Heart right ventricle (tissue), 16 donors: ENCODE results near the gene DYNC1H1. TPM values are rescaled to one million over a fixed set of nuclear protein-coding genes. Genes with fewer than 3 reads are reported as not detected.

Experiments
- ATAC-seq, 8 donors: fragments of 200-7000 bp; cut with Tn5 transposase; one replicate each; pipeline ENCODE4 v1.9.1; 2020; ENCODE audit warnings: mild to moderate bottlenecking in 8 of 8, moderate library complexity in 8 of 8, moderate number of reproducible peaks in 1 of 8
- DNase-seq, 2 donors: peaks; one replicate each; pipeline ENCODE4 v3.0.0-alpha.2; 2020
- H3K27ac ChIP-seq, 10 donors: fragments of 200-600 bp; sonication (generic) in 2 of 10; one replicate each; pipeline versions ENCODE4 v1.5.0 to v1.8.0; 2020 to 2022; ENCODE audit warnings: mild to moderate bottlenecking in 3 of 10
- H3K27me3 ChIP-seq, 7 donors: fragments of 200-600 bp; one replicate each; pipeline ENCODE4 v1.8.0; 2021 to 2022; ENCODE audit warnings: mild to moderate bottlenecking in 2 of 7
- H3K36me3 ChIP-seq, 9 donors: fragments of 200-600 bp; sonication (generic) in 1 of 9; one replicate each; pipeline versions ENCODE4 v1.5.0 to v1.8.0; 2020 to 2022; ENCODE audit warnings: mild to moderate bottlenecking in 2 of 9
- H3K4me1 ChIP-seq, 9 donors: fragments of 200-600 bp; sonication (generic) in 1 of 9; one replicate each; pipeline versions ENCODE4 v1.5.0 to v1.8.0; 2020 to 2022; ENCODE audit warnings: mild to moderate bottlenecking in 4 of 9
- H3K4me3 ChIP-seq, 10 donors: fragments of 200-600 bp; sonication (generic) in 2 of 10; one replicate each; pipeline versions ENCODE4 v1.5.0 to v1.8.0; 2020 to 2022; ENCODE audit warnings: mild to moderate bottlenecking in 7 of 10, moderate library complexity in 2 of 10
- H3K9me3 ChIP-seq, 11 donors: fragments of 200-600 bp in 10 of 11; sonication (generic) in 2 of 11; one replicate each; pipeline versions ENCODE4 v1.5.0 to v1.8.0; 2013 to 2022; ENCODE audit warnings: mild to moderate bottlenecking in 2 of 11, control low read depth in 1 of 11, moderate library complexity in 1 of 11
- CTCF ChIP-seq, 9 donors: fragments of 200-600 bp; sonication (generic) in 2 of 9; IDR thresholded peaks; one replicate each; pipeline versions ENCODE4 v1.5.0 to v1.8.0; 2021 to 2022; ENCODE audit warnings: antibody characterized with exemption in 9 of 9, mild to moderate bottlenecking in 5 of 9, moderate library complexity in 1 of 9
- WGBS, 2 donors: extraction: QIAGEN DNeasy Blood & Tissue Kit; methylation state at CpG; one replicate each; pipeline ENCODE4 v1.1.7; 2013; ENCODE audit warnings: inconsistent platforms in 1 of 2; 5-methylcytosine and 5-hydroxymethylcytosine counted together
- intact Hi-C, 10 donors: fragments of 100-400 bp; cut with DNase I; formaldehyde crosslinking; loops; one replicate each; pipeline versions ENCODE4 v1.11.1 to v1.14.2; 2022
- polyA plus RNA-seq, 2 donors: library from polyadenylated mRNA; stranded (reverse); fragments of 200-250 nt; gene quantifications; one replicate each; pipeline ENCODE4 v1.2.3, GENCODE V29; 2013
- total RNA-seq, 10 donors: library from RNA; stranded (reverse); fragmentation: NEBNext Ultra II Directional in 3 of 10; extraction: Animal tissue kit (Norgen Biotek cat#: 25700) in 3 of 10; gene quantifications; one replicate each; pipeline versions ENCODE4 v1.2.1 to v1.2.4, GENCODE V29; 2021 to 2023
- donor health status: Arrhythmogenic right ventricular cardiomyopathy.
- donor health status: ischemic (EF 13 %, LVEDD 7.1; RV severe dilation, severe dysfunction).
- donor health status: healthy with polysubstance abuse.
- donor health status: DM: no; HTN: yes; CAD: no.
- donor health status: DM: no; HTN: no; CAD: no.
- donor health status: ischemic (EF 25% LVEDD 6.9; RV normal size, moderate dysfunction).
- donor health status: ischemic (EF 25% LVEDD 5.7; RV mildly dilated, moderate dysfunction).
- donor health status: healthy.
- donor health status: DM: yes; HTN: yes; CAD: no.
- donor health status: Ischemic cardiomyopathy.
- donor health status: ischemic (EF 35%, LVEDD 5.7; RV mildly dilated, moderate dysfunction).
- donor health status: nonischemic (EF 11% LVEDD 7.7; RV severe dilation, severe dysfunction).
- donor health status: DM: yes; HTN: yes; CAD: no.
- donor health status: PGD.
- donor health status: ischemic (EF 29% LVEDD 5.4; RV normal size, mild dysfunction).
- donor health status: nonischemic (EF 23%, LVEDD 6.1; RV moderate dilation, normal function).

DYNC1H1 gene
- total and polyA plus RNA-seq, 12 donors, result 173 to 777 (median 618) TPM

GRCh38 chr14:101965181-101965544 is 790 bp downstream of the DYNC1H1 start:
- Histone ChIP-seq H3K4me1 (peaks cover 6 to 78% (median 56%) of the 10 kb centered on the region in 9 donors), H3K27ac (peak overlapping the region; percentile 91 to 98 (median 97)), H3K9me3 (no peaks in the 10 kb centered on the region), H3K4me3 (peak overlapping the region; percentile 83 to 100 (median 99)), H3K36me3 (peaks cover 0 to 19% (median 0%) of the 10 kb centered on the region in 9 donors), H3K27me3 (no peaks in the 10 kb centered on the region)
- WGBS, 2 donors, result 0% methylated on average over 26 to 28 of the region's 28 CpGs
- DNase-seq (peak; percentile 68 to 69), ATAC-seq (peak; percentile 32 to 72 (median 46))
- TF ChIP-seq CTCF (IDR thresholded peaks at IDR 0.05), result no peak
- intact Hi-C loops, result loop anchor here in 4 of 10 donors (2.0 to 10.0 kb wide), 4 partner anchors 122 to 350 kb away; partner anchors contain the start of genes ZNF839 (in 2 of the 4) and HSP90AA1 (in 1 of the 4)

- TF ChIP-seq CTCF (IDR thresholded peaks at IDR 0.05), result no peak
- intact Hi-C loops, result loop anchor here in 4 of 10 donors (2.0 to 10.0 kb wide), 4 partner anchors 121 to 349 kb away; partner anchors contain the start of genes ZNF839 (in 2 of the 4) and HSP90AA1 (in 1 of the 4)
- WGBS, 2 donors, result 29 to 31% methylated on average over 5 of the region's 5 CpGs
Observed at GRCh38 chr14:101965770-101966722, 1.7 kb downstream of the DYNC1H1 start.

GRCh38 chr14:101966742-101967141 is 2.4 kb downstream of the DYNC1H1 start:
- DNase-seq, result no peak
- no peaks in the 10 kb centered on the region for H3K9me3 ChIP-seq
- ATAC-seq, result no peak
- peaks cover 0 to 19% (median 0%) of the 10 kb centered on the region in 9 donors for H3K36me3 ChIP-seq
- H3K4me1 ChIP-seq, result peaks cover 10 to 85% (median 67%) of the 10 kb centered on the region in 9 donors
- H3K27ac ChIP-seq, result peak overlapping the region in 6 of 10 donors; percentile 10 to 97 (median 68)
- TF ChIP-seq CTCF (IDR thresholded peaks at IDR 0.05), result no peak
- WGBS, 2 donors, result 61 to 65% methylated on average over 2 of the region's 2 CpGs
- no peaks in the 10 kb centered on the region for H3K27me3 ChIP-seq
- peak overlapping the region in 3 of 10 donors; percentile 98 to 99 (median 99) for H3K4me3 ChIP-seq
- intact Hi-C loops, result loop anchor here in 4 of 10 donors (10.0 kb wide), 3 partner anchors 192 to 348 kb away; partner anchors contain the start of gene ZNF839 (in 2 of the 4)

More at GRCh38 chr14:101965770-101966722, 1.7 kb downstream of the DYNC1H1 start:
- ATAC-seq (no peak), DNase-seq (no peak)
- H3K4me3 ChIP-seq, result peak overlapping the region; percentile 83 to 100 (median 99)
- H3K27ac ChIP-seq, result peak overlapping the region in 9 of 10 donors; percentile 94 to 98 (median 97)
- H3K27me3 ChIP-seq, result no peaks in the 10 kb centered on the region
- no peaks in the 10 kb centered on the region for H3K9me3 ChIP-seq
- peaks cover 8 to 83% (median 63%) of the 10 kb centered on the region in 9 donors for H3K4me1 ChIP-seq
- peaks cover 0 to 19% (median 0%) of the 10 kb centered on the region in 9 donors for H3K36me3 ChIP-seq

DNA sequence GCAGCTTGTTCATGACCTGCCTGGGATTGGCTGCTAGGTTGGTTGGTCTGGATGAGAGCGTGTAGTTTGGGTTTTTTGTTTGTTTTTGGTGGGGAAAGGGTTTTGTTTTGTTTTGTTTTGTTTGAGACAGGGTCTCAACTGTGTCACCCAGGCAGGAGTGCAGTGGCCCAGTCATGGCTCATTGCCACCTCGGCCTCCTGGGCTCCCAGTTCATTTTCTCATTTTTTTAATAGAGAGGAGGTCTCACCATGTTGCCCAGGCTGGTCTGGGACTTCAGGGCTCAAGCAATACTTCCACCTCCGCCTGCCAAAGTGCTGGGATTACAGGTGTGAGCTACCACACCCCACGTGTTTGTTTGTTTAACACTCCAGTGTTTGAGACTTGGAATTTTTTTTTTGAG is 3.8 kb downstream of the DYNC1H1 start:
- no peak for DNase-seq
- Histone ChIP-seq H3K9me3 (no peaks in the 10 kb centered on the region), H3K36me3 (peaks cover 0 to 19% (median 0%) of the 10 kb centered on the region in 9 donors), H3K27ac (peak overlapping the region in 2 of 10 donors; percentile 22 to 97), H3K27me3 (no peaks in the 10 kb centered on the region), H3K4me3 (no peak overlapping the region), H3K4me1 (peaks cover 9 to 85% (median 67%) of the 10 kb centered on the region in 9 donors)
- no peak for ATAC-seq
- no peak for TF ChIP-seq CTCF (IDR thresholded peaks at IDR 0.05)
- 89 to 90% methylated on average over 4 of the region's 4 CpGs for WGBS, 2 donors
- intact Hi-C loops, result loop anchor here in 4 of 10 donors (10.0 kb wide), 3 partner anchors 193 to 347 kb away; partner anchors contain the start of gene ZNF839 (in 2 of the 4)
